GM12864 (cell line): ENCODE results near the gene PPP6R2.

ENCODE experiments used
- DNase-seq: peaks from one replicate; pipeline ENCODE4 v3.0.0-alpha.2; 2011; ENCODE audit warnings: low read depth
- H3K4me3 ChIP-seq: 2 replicates; pipeline ENCODE4 v1.5.1; 2011; ENCODE audit warnings: mild to moderate bottlenecking, low read depth, low read length, control low read depth
- TF ChIP-seq, protein P1 (sequence below): IDR thresholded peaks from 2 replicates; pipeline ENCODE4 v1.5.1; 2011; ENCODE audit warnings: low read depth, mild to moderate bottlenecking, moderate library complexity, low read length, control low read depth, inconsistent platforms; ENCODE audit errors: missing control alignments

Gene PPP6R2

DNA sequence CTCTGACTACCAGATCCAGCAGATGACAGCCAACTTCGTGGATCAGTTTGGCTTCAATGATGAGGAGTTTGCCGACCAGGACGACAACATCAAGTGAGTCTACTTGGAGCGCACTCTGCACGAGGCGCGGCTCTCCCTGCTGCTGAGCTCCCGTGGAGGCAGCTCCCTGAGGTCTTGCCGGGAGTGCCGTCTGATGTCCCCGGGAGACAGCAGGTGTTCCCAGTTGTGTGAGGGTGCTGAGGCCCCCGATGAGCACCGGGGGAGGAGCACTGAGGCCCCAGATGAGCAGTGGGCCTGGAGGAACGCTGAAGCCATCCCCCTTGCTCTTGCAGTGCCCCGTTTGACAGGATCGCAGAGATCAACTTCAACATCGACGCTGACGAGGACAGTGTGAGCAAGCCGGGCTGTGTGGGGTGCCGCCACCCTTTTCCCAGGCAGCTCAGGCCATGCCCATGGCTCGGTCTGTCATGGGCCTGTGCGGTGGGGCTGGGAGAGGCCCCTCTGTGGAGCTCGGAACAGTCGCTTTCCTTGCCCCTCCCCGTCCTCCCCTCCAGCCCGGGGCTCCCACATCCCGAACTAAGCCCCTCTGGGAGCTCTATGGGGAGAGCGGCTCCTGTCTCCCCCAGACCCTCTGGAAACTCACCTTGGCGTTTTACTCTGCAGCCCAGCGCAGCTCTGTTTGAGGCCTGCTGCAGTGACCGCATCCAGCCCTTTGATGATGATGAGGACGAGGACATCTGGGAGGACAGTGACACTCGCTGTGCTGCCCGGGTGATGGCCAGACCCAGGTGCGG, 94.6 kb downstream of the PPP6R2 start:
- TF ChIP-seq, protein P1, sequence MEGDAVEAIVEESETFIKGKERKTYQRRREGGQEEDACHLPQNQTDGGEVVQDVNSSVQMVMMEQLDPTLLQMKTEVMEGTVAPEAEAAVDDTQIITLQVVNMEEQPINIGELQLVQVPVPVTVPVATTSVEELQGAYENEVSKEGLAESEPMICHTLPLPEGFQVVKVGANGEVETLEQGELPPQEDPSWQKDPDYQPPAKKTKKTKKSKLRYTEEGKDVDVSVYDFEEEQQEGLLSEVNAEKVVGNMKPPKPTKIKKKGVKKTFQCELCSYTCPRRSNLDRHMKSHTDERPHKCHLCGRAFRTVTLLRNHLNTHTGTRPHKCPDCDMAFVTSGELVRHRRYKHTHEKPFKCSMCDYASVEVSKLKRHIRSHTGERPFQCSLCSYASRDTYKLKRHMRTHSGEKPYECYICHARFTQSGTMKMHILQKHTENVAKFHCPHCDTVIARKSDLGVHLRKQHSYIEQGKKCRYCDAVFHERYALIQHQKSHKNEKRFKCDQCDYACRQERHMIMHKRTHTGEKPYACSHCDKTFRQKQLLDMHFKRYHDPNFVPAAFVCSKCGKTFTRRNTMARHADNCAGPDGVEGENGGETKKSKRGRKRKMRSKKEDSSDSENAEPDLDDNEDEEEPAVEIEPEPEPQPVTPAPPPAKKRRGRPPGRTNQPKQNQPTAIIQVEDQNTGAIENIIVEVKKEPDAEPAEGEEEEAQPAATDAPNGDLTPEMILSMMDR = no peak
- H3K4me3 ChIP-seq = no peak overlapping the region
- DNase-seq = no peak

DNA sequence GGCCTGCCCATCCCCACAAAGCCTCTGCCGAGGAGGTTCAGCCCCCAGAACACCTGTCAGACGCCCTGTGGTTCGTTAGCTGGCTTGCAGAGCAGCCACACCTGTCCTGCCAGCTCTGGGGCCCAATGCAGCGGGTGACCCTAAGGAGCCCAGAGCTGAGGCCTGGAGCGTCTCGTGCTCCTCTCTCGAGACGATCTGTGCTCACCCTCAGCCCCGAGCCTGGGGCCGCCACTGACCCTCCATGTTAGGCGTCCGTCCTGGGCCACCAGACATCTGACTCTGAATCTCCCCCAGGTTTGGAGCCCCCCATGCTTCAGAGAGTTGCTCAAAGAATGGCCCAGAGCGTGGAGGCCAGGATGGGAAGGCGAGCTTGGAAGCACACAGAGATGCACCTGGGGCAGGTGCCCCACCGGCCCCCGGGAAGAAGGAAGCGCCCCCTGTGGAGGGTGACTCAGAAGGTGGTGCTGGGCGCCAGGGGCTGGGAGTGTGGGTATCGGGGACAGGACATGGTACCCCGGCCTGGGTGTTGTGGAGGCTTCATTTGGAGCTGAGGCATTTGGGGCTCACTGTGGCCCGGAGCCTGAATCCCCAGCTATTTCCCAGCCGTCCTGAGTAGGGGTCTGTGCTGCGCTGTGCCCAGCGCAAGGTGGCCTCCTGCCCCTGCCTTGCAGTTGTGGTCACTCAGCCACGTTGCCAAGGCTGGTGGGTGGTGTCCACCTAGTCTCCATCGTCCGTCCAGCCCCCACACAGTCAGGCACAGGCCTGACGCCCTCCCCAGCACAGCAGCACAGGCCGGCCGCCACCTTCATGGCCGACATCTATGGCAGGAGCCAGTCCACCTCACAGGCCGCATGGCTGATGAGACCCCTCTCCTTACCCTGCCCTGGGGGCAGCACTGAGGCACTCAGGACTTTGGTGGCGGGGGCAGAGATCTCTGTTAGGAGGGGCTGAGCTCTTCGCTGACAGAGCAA, 95.5 kb downstream of the PPP6R2 start:
- no peak overlapping the region for H3K4me3 ChIP-seq
- DNase-seq = no peak
- TF ChIP-seq, protein P1 = no peak

DNA sequence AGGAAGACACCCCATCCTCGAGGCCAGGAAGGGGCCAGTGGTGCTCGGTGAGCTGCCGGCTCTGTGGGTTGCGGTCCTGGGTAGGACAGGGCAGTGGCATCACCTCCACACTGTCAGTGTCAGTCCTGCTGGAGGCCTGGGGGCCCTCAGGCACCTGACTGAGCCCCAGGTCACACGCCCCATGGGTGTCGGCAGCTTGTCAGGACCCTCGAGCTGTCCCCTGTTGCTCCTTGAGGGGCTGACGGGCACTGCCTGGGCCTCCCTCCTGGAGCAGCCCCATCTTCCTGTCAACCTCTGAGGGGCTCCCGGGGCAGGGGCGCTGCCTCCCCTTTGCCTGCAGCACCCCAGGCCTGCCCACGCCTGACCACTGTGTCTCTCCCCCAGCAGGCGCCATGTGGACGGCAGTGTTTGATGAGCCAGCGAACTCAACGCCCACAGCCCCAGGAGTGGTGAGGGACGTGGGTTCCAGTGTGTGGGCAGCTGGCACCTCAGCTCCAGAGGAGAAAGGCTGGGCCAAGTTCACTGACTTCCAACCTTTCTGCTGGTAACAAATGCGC, 96.3 kb downstream of the PPP6R2 start:
- TF ChIP-seq, protein P1 = no peak
- H3K4me3 ChIP-seq = no peak overlapping the region
- no peak for DNase-seq

DNA sequence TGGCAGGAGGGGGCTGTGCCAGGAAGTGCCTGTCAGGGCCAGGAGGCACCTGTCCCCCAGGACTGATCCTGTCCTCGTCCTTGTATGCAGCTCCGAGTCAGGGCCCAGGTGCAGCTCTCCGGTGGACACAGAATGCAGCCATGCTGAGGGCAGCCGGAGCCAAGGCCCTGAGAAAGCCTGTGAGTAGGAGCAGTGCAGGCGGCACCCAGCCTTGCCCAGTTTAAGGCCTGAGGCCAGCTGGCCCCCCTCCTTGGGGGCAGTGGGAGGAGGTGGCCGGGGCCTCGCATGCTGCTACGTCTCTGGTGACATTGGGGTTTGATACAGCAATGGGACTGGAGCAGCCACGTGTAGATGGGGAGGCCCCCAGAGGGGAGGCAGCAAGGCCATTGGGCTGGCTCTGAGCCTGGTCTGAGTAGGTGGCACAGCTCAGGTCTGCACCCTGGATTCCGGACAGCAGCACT, 96.8 kb downstream of the PPP6R2 start:
- H3K4me3 ChIP-seq = no peak overlapping the region
- no peak for DNase-seq
- TF ChIP-seq, protein P1 = no peak

DNA sequence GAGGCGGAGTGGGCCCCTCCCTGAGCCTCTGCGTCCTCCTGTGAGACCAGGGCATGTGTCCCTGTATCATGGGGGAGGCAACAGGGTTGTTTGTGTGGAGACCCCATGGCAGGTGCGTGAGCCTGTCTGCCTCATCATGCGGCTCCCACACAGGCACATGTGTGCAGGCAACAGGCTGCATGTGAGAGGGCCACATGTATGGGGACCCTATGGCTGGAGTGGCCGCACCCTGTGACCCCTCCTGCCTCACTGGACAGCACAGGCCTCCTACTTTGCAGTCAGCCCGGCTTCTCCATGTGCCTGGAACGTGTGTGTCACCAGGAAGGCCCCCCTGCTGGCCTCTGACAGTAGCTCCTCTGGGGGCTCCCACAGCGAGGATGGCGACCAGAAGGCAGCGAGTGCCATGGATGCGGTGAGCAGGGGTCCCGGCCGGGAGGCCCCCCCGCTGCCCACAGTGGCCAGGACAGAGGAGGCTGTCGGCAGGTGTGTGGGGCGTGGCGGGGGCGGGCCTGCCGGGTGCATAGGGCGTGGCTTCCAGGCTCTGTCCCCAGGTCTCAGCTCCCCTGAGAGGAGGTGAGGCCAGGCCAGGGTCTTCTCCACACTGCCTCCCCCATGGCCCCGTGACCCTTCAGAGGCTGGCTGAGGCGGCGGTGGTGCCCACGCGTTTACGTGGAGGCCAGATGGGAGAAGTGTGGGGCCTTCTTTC, 97.6 kb downstream of the PPP6R2 start:
- no peak for DNase-seq
- TF ChIP-seq, protein P1 = no peak

DNA sequence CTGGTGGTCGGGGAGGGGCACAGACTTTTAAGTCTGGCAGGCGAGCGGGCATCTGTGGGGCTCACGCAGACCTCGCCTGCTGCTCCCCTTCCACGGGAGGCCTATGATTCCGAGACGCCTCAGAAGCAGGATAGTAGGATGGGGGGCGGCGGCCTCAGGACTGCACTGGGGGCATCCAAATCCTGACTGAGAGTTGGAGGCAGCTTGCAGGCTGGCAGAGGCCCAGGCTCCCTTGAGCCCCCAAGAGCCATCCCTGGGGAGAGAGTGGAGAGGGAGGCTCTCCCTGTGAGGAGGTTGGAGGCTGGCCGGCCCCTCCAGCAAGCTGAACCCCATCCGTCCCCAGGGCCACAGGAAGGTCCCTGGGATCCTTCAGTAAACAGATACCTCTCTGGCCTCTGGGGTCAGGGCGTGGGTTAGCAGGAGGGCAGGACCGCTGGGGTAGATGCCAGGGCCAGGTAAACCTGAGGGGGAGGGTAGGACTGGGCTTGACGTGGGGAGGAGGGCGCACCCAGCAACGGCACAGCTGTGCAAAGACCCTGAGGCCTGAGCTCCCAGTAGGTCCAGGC, 98.4 kb downstream of the PPP6R2 start:
- no peak overlapping the region for H3K4me3 ChIP-seq
- no peak for DNase-seq
- TF ChIP-seq, protein P1 = no peak

More for the DNA sequence above, 97.6 kb downstream of the PPP6R2 start:
- H3K4me3 ChIP-seq = no peak overlapping the region
